ENCODE results near the gene RTP3.

The RTP3 gene

GRCh38 chr3:46549408-46549904 is 51.7 kb downstream of the RTP3 start:
- DNase-seq: no peak

- DNase-seq: no peak
Measured at GRCh38 chr3:46549989-46550388, 52.2 kb downstream of the RTP3 start.

Measured in CD4-positive, alpha-beta T cell treated with Interleukin-21 for 1 hour (primary cell).